IMR-90 (cell line): ENCODE measurements around the gene ST8SIA4. TPM values are rescaled to one million over a fixed set of nuclear protein-coding genes. Genes with fewer than 3 reads are reported as not detected.
"Not testable (repeated sequence)": the region's sequence is repeated elsewhere in the genome, so short reads cannot be mapped to it uniquely, and the experiment has no call there.

Experiments used
- ATAC-seq: fragments of 200-7000 bp; cut with Tn5 transposase; 2 replicates; pipeline ENCODE4 v1.9.1; 2020; ENCODE audit warnings: low read depth, mild to moderate bottlenecking, moderate library complexity
- BruUV-seq: library from RNA; stranded (reverse); fragments of 400-500 nt; replicated peaks from 2 replicates; lab custom pipeline; 2021; lab: Mats Ljungman, UMichigan
- CTCF ChIA-PET: fragments of 300-600 bp; formaldehyde crosslinking; extraction: SDS; loops from one replicate; lab custom pipeline; 2021; ENCODE audit warnings: antibody characterized with exemption; lab: Yijun Ruan, JAX
- POLR2A ChIA-PET: fragments of 300-600 bp; sonication (Branson Sonifier 250); formaldehyde crosslinking; loops from one replicate; lab custom pipeline; 2022; ENCODE audit warnings: antibody characterized with exemption; ENCODE audit not compliant: unreplicated experiment; lab: Charles Lee
- DNase-seq: peaks from one replicate; pipeline ENCODE4 v3.0.0; 2013
- H2AFZ ChIP-seq: replicated peaks from 2 replicates; pipeline ENCODE3; 2013; ENCODE audit warnings: low read length, mild to moderate bottlenecking; ENCODE audit not compliant: poor library complexity
- H2AK5ac ChIP-seq: 2 replicates; pipeline ENCODE4 v1.6.1; 2013; ENCODE audit warnings: low read depth, low read length, inconsistent platforms
- H2AK9ac ChIP-seq: replicated peaks from 2 replicates; pipeline ENCODE3; 2013; ENCODE audit warnings: mild to moderate bottlenecking, low read depth, low read length, moderate library complexity; ENCODE audit not compliant: poor library complexity
- H2BK120ac ChIP-seq: 2 replicates; pipeline ENCODE4 v1.6.1; 2013; ENCODE audit warnings: low read depth, low read length, inconsistent platforms
- H2BK15ac ChIP-seq: 3 replicates; pipeline ENCODE4 v1.6.1; 2013; ENCODE audit warnings: low read depth, low read length, inconsistent platforms
- H2BK20ac ChIP-seq: 2 replicates; pipeline ENCODE4 v1.6.1; 2013; ENCODE audit warnings: low read depth, mild to moderate bottlenecking, inconsistent platforms, low read length, moderate library complexity
- H2BK5ac ChIP-seq: 2 replicates; pipeline ENCODE4 v1.6.1; 2013; ENCODE audit warnings: mild to moderate bottlenecking, low read depth, low read length, inconsistent platforms; ENCODE audit not compliant: poor library complexity, severe bottlenecking
- H3K14ac ChIP-seq: replicated peaks from 2 replicates; pipeline ENCODE4 v1.6.1; 2013; ENCODE audit warnings: low read depth, low read length, inconsistent platforms
- H3K18ac ChIP-seq: 2 replicates; pipeline ENCODE4 v1.6.1; 2013; ENCODE audit warnings: low read depth, low read length, control low read depth
- H3K23ac ChIP-seq: 2 replicates; pipeline ENCODE4 v1.6.1; 2013; ENCODE audit warnings: low read depth, low read length, inconsistent platforms
- H3K27ac ChIP-seq: 2 replicates; pipeline ENCODE4 v1.5.1; 2013; ENCODE audit warnings: mild to moderate bottlenecking, control low read depth, low read length; ENCODE audit not compliant: insufficient read depth
- H3K27me3 ChIP-seq: 2 replicates; pipeline ENCODE4 v1.6.1; 2013; ENCODE audit warnings: low read length; ENCODE audit not compliant: control insufficient read depth, insufficient read depth
- H3K36me3 ChIP-seq: 2 replicates; pipeline ENCODE4 v1.6.1; 2013; ENCODE audit warnings: low read length, mixed read lengths; ENCODE audit not compliant: control insufficient read depth, insufficient read depth
- H3K4ac ChIP-seq: 2 replicates; pipeline ENCODE4 v1.6.1; 2013; ENCODE audit warnings: low read depth, low read length, inconsistent platforms
- H3K4me1 ChIP-seq: 2 replicates; pipeline ENCODE4 v1.6.1; 2013; ENCODE audit warnings: low read length, mixed read lengths; ENCODE audit not compliant: control insufficient read depth, insufficient read depth
- H3K4me2 ChIP-seq: 2 replicates; pipeline ENCODE4 v1.6.1; 2013; ENCODE audit warnings: low read depth, mild to moderate bottlenecking, control low read depth, low read length, moderate library complexity
- H3K4me3 ChIP-seq: 2 replicates; pipeline ENCODE4 v1.5.1; 2013; ENCODE audit warnings: low read depth, mild to moderate bottlenecking, control low read depth, low read length, moderate library complexity; ENCODE audit not compliant: insufficient read depth
- H3K56ac ChIP-seq: 2 replicates; pipeline ENCODE4 v1.6.1; 2013; ENCODE audit warnings: low read length, inconsistent platforms; ENCODE audit not compliant: insufficient read depth; ENCODE audit errors: extremely low read depth
- H3K79me1 ChIP-seq, 2 experiments: 2 replicates each; pipeline ENCODE4 v1.6.1; 2013; ENCODE audit warnings: low read length in 2 of 2, inconsistent platforms in 1 of 2, low read depth in 1 of 2
- H3K9ac ChIP-seq: 2 replicates; pipeline ENCODE4 v1.6.1; 2013; ENCODE audit warnings: low read depth, low read length, control low read depth
- H3K9me1 ChIP-seq: 2 replicates; pipeline ENCODE4 v1.6.1; 2013; ENCODE audit warnings: low read length, inconsistent platforms; ENCODE audit not compliant: insufficient read depth
- H3K9me3 ChIP-seq: 2 replicates; pipeline ENCODE4 v1.6.1; 2013; ENCODE audit warnings: low read length; ENCODE audit not compliant: control insufficient read depth, insufficient read depth
- H4K20me1 ChIP-seq: 2 replicates; pipeline ENCODE4 v1.6.1; 2013; ENCODE audit warnings: low read length, inconsistent platforms; ENCODE audit not compliant: insufficient read depth
- H4K5ac ChIP-seq: 2 replicates; pipeline ENCODE4 v1.6.1; 2013; ENCODE audit warnings: mild to moderate bottlenecking, low read depth, low read length, control low read depth
- H4K8ac ChIP-seq, 2 experiments: 2 replicates each; pipeline ENCODE4 v1.6.1; 2013; ENCODE audit warnings: low read depth in 2 of 2, low read length in 2 of 2, control low read depth in 1 of 2, inconsistent platforms in 1 of 2
- H4K91ac ChIP-seq: 2 replicates; pipeline ENCODE4 v1.6.1; 2013; ENCODE audit warnings: low read depth, low read length, inconsistent platforms; ENCODE audit not compliant: insufficient read depth
- WGBS, 2 experiments: methylation state at CpG; one replicate each; pipeline versions ENCODE4 v1.1.5 to v1.1.7; 2013; ENCODE audit warnings: missing lambda C conversion rate in 2 of 2; ENCODE audit not compliant: insufficient read length in 1 of 2; ENCODE audit errors: extremely low coverage in 2 of 2; 5-methylcytosine and 5-hydroxymethylcytosine counted together
- dilution Hi-C: fragments of 300-500 bp; cut with HindIII; formaldehyde crosslinking; loops from one replicate; pipeline ENCODE4 v1.14.3; 2018; ENCODE audit warnings: low sequenced_read_pairs; ENCODE audit not compliant: unreplicated experiment
- in situ Hi-C: fragments of 300-500 bp; cut with MboI; formaldehyde crosslinking; loops from 3 replicates; pipeline ENCODE4 v1.14.3; 2019; ENCODE audit warnings: low sequenced_read_pairs, inconsistent platforms, mixed read lengths
- intact Hi-C: fragments of 100-400 bp; cut with micrococcal nuclease; formaldehyde crosslinking; loops from 2 replicates; pipeline ENCODE4 v1.10.0; 2022
- polyA plus RNA-seq, 3 experiments: library from polyadenylated mRNA; depleted of rRNA; stranded (reverse); fragments of >200 nt; gene quantifications; 2 replicates each; pipeline ENCODE4 v1.2.3, GENCODE V29; 2012; ENCODE audit warnings: low replicate concordance in 1 of 3
- total RNA-seq: library from RNA; depleted of rRNA; stranded (reverse); fragments of >200 nt; gene quantifications from 2 replicates; pipeline ENCODE4 v1.2.3, GENCODE V29; 2012

ST8SIA4 gene
- total and polyA plus RNA-seq, 2 of the 4 experiments (the other 2 are of a cell fraction) = 0.02 to 0.18 TPM

- in situ Hi-C loops, H4K91ac ChIP-seq, H3K27me3 ChIP-seq, H3K4ac ChIP-seq, intact Hi-C loops, H3K14ac ChIP-seq, H3K4me3 ChIP-seq, DNase-seq, H2BK15ac ChIP-seq, H3K23ac ChIP-seq, H2BK5ac ChIP-seq, H3K18ac ChIP-seq, dilution Hi-C loops, H3K9me1 ChIP-seq, H2AK5ac ChIP-seq, H3K27ac ChIP-seq, CTCF ChIA-PET, H2BK20ac ChIP-seq, H3K36me3 ChIP-seq, H3K4me1 ChIP-seq, BruUV-seq, H3K9ac ChIP-seq, H4K5ac ChIP-seq, ATAC-seq, POLR2A ChIA-PET, H3K9me3 ChIP-seq, H3K79me1 ChIP-seq, H4K8ac ChIP-seq, H3K4me2 ChIP-seq, H3K56ac ChIP-seq, H2AFZ ChIP-seq, H2BK120ac ChIP-seq, H4K20me1 ChIP-seq, H2AK9ac ChIP-seq: not testable (repeated sequence)
- WGBS, 2 experiments = 100% methylated on average over 2 of the region's 19 CpGs; no CpG with 5 or more reads in 1 of the 2 experiments
Observed at GRCh38 chr5:100785536-100785935, 117.5 kb downstream of the ST8SIA4 start.
